ENCODE results near the gene AKTIP.
"Not testable (repeated sequence)": the region's sequence is repeated elsewhere in the genome, so short reads cannot be mapped to it uniquely, and the experiment has no call there.

Gene AKTIP

DNA sequence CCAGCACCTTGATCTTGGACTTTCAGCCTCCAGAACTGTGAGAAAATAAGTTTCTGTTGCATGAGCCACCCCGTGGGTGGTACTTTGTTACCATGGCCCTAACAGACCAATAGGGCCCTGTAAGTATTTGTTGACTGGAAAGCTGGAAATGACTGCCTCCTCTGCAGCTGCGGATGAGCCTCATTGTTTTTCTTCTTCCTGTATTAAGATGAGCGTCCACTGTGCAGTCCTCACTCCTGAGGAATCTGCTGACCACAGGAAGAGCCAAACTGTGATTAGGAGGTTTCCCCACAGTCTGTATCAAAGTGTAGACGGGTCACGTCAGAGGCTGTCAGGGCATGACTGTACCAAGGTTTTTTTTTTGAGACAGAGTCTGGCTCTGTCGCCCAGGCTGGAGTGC is 12.2 kb upstream of the AKTIP start:
- DNase-seq (ENCODE audit: low read depth), result no peak

DNA sequence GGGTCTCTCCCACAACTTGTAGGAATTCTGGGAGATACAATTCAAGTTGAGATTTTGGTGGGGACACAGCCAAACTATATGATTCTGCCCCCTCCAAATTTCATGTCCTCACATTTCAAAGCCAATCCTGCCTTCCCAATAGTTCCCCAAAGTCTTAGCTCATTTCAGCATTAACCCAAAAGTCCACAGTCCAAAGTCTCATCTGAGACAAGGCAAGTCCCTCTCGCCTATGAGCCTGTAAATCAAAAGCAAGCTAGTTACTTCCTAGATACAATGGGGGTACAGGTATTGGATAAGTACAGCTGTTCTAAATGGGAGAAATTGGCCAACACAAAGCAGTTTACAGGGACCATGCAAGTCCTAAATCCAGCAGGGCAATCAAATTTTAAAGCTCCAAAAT is 9.8 kb upstream of the AKTIP start:
- DNase-seq (ENCODE audit: low read depth), result not testable (repeated sequence)

DNA sequence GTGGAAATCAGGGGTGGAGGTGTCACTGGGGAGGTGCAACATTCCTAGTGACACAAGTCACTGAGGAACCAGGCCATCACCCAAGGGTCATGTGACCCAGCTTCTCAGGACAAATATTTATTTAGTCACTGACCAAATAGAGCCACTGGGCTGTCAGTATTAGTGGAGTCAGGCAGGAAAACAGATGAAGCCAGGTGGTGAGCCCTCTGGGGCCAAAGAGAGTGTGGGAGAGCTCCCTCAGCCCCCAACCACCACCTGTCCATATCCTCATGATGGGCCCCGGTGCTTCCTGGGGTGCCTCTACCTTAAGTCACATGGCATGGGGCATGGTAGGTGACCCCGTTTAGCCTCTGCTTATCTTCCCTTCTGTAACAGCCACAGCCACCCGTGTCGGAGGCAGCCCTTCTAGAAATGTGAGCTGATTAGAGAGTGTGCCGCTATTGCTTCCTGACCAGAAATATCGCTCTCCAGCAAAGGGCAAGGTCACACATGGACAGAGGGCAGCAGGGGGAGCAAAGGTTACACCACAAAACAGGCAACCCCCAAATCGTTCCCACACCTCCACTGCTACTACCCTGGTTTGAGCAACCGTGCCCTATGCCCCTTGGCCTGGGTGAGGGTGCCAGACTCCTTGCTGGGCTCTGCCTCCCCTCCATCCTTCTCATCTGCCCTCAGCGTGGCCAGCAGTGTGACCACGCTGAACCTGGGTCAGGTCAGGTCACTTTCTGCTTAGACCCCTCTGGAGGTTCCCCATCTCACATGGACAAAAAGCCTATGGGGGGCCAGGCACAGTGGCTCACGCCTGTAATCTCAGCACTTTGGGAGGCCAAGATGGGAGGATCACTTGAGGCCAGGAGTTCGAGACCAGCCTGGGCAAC is 8.6 kb upstream of the AKTIP start:
- DNase-seq (ENCODE audit: low read depth), result no peak

DNA sequence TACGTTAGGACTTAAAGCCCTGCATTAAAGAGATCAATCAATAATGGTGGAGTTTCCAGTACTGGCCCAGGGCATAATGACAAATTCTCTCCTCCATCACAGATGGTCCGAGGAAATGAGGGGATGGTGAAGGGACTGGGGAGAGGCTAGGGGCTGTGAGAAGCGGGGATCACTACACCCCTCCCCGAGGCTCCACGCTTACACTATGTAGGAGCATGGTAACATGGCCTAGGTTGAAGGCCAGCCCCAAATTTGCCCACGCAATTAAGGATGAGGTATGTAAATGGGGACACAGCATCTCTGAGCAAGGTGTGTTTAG is 8.0 kb upstream of the AKTIP start:
- no peak for DNase-seq (ENCODE audit: low read depth)

DNA sequence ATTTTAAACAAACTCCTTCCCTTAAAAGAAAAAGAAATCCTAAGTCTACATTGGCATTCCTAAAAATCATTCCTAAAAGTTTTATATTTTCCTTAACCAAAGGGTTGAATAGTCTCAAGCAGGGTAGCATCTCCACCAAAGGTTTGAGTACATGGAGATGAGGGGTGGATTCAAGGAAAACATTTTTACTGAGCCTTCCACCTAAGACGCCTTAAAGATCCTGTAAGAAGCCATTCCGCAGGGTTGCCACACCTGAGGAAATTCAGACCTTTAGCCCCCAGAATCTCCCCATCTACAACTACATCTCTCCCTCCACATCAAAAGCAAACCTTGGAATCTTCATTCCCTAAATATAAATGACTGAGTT is 7.7 kb upstream of the AKTIP start:
- DNase-seq (ENCODE audit: low read depth), result no peak

DNA sequence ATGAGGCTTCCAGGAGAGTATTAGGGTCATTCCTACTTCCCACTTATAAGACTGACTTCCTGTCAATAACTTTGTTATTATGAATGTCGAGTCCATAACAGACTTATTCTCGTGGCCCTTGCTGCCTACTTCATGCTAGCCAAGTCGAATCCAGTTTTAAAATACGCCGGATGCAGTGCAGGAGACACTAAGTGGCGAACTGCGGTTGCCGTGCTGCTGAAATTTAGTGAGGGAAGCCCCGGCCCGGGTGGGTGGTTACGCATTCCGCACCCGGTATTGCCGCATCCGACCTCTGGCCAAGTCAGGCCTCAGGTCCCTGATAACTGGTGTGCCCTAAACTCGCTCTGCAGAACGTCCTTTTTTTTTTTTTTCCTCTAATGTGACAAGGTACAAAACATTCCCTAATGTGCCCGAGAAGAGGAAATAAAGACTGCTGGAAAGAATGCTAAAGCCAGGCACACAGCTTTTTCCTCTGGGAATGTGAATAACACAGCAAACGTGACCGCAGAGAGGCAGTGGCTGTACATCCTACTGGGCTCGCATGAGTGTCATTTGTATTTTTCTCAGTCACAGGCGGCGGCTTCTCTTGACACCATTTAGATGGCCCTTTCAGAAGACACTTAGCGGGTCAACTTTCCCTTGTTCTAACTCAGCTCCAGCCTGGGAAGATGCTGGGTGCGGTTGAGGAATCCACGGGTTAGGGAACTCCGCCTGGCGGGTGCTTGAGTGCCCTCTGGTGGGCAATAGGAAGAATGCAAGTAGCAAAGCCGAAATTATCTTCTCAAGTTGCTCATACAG is 7.1 kb upstream of the AKTIP start:
- DNase-seq (ENCODE audit: low read depth), result peak; percentile 17

DNA sequence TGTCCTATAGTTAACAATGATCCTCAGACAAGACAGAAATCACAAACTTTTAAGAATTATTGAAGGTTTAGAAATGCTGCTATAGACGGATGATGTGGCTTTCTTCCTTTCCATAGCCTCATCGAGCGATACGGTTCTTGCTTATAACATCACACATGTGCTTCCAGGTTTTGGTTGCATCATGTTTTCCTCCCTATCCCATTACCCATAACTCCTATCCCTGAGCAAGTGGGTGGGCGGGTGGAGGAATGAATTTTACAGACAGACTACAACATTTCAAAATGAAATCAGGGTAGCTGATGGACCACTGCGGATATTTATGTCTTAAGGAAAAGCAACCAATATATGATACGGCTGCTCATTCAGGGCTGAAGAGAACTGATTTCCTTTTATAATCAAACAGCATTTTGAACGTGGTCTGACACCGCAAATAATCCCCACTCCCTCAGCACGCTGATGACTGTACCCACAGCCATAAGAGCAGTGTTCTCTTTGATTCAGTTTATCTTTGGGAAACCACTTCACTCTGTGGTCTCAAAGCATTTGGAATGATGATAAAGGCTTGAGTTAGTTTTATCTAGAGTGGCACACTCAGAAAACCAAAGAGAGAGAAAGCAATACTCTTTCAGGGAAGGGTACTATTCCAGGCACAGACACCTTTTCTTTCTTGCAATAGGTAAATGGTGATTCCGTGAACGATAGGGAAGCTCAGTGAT is 4.6 kb upstream of the AKTIP start:
- no peak for DNase-seq (ENCODE audit: low read depth)

DNA sequence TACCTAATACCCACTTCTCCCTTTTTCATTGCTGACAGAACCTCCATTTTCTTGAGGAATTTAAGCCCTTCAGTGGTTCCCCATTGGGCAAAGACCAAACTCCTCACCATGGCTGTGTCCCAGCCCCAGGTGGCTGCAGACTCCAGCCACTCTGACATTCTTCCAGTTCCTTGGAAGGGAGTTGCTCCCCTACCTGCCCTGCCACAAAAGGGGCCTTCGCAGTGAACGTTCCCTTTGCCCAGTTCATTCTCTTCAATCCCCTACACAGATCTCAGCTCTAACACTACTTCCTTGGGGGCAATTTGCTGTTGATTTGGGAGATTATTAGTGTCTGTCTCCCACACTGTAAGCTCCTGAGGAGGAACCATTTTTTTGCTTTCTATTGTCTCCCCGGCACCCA is 3.2 kb upstream of the AKTIP start:
- no peak for DNase-seq (ENCODE audit: low read depth)

DNA sequence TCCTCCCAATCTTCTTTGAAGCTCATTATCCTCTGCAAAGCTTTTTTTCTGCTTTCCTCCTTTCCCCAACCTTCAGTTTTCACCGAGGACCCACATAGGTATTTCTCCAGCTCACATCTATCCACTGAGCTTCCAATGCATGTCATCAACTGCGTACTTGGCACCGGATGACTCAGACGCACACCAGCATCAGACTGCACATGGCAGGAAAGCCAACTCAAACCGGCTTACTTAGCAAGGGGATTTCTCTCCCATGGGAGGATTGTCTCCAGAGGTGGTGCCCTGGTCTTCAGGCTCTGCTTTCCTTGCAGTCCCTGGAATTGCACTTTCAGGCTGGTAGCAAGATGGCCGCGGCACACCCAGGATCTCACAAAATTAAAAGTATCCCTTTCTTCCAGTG is 1.7 kb upstream of the AKTIP start:
- no peak for DNase-seq (ENCODE audit: low read depth)

DNA sequence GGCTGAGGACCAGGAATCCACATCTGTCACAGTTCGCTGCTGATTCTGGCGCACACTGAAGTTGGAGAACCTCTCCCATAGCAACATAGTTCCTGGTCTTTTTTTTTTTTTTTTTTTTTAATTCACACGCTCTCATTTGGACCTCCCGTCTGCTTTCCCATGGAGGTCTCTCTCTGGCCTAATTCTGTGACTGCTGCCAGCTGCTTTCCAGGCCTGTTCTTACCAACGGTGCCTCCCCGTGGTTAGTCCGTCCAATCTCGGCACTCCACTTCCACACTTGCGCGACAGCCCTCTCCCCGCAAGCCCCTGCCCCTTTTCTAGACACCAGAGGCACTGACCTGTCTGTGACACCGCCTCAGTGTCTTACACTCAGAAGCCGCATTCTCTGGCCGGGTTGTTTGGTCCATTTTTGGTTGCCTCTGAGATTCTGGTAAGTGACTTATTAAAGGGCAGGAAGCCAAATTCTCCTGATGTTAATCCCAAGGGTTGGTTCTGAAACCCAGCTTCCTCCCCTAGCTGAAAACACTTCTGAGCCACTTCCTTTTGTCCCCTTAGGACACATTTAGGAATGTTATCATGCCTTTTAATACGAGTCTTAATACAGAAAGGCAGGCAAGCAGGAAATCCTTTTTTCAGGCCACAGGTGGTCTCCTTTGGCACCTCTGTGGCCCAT is 1.1 kb upstream of the AKTIP start:
- peak; percentile 19 for DNase-seq (ENCODE audit: low read depth)

DNA sequence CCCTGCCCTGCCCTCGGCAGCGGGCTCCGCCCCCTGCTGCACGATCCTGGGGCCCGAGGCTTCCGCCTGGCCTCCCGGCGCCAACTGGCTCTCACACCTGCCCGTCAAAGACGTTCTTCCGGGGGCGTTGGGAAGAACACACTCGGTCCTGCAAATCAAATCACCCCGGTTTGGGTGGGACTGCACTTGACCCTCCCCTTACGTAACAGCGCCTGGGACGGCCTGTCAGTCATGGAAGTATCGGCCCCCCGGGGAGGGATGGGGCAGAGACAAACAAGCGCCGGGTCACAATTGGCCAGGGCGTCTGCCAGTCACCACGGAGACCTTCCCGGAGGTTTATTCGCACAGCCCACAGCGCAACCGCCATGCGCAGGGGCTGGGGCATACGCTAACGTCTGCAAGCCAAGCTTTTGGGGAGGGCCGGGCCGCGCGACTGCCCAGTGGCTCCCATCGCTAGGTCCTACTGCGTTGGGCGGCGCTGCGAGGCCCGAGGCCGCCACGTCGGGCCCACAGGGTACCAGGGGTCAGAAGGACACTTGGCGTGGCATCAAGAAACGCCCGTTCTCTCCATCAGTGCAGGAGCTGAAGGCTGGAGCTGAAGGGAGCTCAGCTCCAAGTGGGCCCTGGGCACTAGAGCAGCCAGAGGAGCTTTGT is 388 bp upstream of the AKTIP start:
- peak; percentile 99 for DNase-seq (ENCODE audit: low read depth)

DNA sequence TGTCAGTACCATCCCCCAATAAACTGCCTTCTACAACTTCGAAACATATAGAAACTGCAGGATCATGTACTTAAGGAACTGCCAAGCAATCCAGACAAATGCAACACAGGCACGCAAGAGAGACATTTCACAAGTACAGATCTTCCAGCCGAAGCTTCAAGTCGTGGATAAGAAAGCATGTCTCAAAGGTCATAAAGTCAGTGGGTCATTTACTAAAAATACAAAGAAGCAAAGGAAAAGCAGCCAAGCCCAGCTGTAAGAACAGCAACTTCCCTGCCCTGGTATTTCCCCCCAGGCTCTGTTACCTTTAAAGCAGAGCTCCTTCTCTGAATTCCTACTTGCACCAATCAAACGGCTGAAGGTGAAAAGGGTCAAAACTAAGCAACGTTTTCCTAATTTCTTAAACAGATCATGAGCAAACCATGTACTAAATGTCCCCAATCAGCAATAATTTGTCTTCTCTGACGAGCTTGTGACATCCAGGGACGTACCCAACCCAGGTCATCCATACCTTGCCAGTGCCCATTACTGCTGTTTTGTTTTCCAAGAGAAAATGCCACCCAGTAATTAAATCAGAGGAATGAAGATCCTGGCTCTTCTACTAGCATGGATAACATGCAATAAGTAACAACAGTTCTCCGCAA is 1.7 kb downstream of the AKTIP start:
- no peak for DNase-seq (ENCODE audit: low read depth)

DNA sequence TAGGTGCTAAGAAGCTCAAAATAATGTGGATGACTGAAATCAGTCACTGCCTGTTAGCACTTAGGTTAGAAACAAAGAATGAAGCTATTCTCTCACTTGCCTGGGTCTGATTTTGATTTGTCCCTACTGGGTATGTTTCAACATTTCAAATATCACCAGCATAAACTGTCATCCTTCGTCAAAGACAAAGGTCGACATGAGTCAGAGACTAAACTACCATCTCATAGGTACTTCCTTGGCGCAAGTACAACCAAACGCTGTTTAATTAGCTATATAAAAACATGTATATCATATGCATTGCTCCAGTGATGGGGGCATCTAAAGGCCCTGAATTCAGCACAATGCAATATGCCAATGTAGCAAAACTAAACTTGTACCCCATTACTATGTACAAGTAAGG is 4.0 kb downstream of the AKTIP start:
- DNase-seq (ENCODE audit: low read depth), result no peak

DNA sequence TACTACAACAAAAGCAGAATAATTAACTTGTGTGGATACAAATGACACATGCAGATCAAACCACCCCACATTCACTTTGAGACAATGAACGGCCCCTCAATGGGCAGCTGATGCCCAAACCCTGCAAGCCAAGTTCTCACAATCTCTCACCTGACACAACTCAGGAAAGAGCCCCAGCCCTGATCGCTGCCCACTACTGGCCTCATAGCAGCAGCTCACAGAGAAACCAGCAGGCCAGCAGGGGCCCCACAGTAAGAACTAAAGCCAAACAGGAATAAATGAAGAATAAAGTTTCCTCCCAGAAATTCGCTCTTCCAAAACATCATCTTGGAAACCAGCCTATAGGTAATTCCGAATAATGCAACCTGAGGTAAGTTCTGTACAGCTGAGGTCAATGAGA is 7.7 kb downstream of the AKTIP start:
- no peak for DNase-seq (ENCODE audit: low read depth)

DNA sequence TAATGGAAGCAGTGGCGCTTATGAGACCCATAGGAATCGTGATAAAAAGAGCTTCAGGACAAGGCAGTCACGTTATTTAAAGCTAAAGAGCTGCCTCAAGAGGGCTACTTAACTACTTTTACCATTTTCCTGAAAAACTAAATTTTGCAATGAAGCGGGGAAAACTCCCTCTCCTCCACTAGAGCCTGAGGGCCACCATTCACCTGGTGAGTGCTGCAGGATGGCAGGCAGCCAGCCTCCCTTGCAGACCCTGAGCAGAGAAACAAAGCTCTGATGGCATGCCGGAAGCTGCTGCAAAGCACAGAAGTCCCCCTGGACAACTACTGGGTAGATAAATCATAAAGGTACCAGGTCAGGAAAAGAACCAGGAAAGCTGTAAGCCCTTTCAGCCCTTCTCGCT is 8.4 kb downstream of the AKTIP start:
- no peak for DNase-seq (ENCODE audit: low read depth)

DNA sequence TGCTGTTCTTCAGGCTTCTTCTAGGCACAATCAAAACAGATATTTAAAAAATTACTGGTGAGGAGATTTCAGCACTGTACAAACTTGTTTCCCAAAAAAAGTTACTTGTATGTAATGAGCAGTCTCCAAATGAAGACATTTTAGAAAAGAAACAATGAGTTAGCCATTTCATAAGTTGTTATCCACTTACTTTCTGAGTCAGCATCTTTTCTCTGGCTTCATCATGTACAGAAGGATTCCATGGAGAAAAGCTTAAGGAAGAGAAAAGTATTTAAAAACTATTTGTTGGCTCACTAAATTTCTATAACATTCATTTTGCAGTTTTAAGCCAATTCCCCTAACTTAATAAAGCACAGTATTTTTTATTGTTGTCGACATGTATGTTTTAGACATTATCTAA is 10.5 kb downstream of the AKTIP start:
- no peak for DNase-seq (ENCODE audit: low read depth)

DNA sequence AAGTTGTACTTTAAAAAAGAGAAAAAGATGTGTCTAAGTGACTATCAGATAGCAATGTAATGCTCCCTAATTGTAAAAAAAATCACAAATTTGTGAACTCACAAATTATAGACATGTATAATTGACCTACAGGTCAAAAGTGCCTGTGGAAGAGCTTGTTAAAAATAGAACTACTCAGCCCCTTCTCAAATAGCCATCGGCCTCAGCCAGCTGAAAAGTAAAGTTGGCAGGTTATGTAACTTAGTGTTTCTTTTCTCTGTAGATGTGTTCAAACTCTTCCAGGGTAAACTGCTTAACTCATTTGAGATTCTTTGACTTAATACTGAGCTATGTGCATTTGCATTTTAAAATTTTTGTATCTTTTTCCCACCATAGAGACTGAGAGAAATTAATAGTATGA is 13.3 kb downstream of the AKTIP start:
- no peak for DNase-seq (ENCODE audit: low read depth)

DNA sequence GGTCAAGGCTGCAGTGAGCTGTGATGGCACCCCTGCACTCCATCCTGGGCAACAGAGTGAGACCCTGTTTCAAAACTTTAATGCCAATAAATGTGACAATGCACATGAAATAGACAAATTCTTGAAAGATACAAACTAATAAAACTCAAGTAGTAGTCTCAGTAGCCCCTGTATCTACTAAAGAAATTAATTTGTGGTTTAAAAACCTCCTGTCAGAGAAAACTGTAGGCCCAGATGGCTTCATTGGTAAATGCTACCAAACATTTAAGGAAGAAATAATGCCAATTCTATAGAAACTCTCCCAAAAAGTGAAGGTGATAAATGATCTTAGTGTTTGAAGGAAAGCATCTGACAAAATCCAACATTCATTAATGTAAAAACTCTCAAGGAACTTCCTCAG is 16.8 kb downstream of the AKTIP start:
- no peak for DNase-seq (ENCODE audit: low read depth)

DNA sequence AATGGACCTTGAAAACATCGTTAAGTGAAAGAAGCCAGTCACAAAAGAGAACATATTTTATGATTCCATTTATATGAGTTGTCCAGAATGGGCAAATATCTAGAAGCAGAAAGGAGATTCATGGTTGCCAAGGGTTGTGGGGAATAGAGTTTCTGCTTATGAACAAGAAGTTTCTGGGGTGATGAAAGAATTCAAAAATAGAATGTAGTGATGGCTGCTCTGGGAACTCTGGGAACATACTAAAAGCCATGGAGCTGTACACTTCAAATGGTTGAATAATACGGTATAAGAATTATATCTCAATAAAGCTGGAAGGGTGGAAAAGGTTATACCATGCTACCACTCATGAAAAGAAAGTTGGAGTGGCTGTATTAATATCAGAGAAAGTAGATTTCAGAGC is 18.5 kb downstream of the AKTIP start:
- no peak for DNase-seq (ENCODE audit: low read depth)

DNA sequence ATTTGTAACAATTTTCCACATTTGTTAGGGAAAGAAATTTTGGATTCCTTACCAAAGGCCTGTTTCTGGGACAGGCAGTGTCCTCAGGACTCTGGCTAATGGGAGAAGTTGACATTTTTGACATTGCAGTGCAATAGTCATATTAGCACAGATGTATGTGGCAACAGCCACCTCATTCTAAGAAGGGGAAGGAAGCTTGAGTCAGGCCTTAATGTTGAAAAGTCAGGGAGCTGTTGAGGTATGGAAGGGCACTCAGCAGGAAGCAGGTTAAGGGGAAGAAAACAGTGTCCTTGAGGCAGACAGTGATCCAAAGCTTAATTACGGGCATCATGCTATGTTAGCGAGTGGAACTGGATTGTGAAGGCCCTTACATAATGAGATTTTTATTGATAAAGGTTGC is 20.9 kb downstream of the AKTIP start:
- no peak for DNase-seq (ENCODE audit: low read depth)

DNA sequence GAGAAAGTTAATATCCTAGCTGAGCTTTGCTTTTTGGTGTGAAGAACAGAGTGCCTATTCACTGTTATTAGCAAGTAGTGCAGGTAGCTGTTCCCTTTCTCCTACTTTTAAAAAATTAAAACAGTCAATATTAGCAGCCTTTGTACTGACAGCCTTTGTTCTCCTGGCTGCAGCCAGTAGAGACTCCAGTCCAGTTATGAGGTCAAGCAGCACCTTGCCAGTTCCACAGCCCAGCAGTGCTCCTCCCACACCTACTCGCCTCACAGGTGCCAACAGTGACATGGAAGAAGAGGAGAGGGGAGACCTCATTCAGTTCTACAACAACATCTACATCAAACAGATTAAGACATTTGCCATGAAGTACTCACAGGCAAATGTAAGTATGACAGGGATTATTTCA is 22.6 kb downstream of the AKTIP start:
- no peak for DNase-seq (ENCODE audit: low read depth)

DNA sequence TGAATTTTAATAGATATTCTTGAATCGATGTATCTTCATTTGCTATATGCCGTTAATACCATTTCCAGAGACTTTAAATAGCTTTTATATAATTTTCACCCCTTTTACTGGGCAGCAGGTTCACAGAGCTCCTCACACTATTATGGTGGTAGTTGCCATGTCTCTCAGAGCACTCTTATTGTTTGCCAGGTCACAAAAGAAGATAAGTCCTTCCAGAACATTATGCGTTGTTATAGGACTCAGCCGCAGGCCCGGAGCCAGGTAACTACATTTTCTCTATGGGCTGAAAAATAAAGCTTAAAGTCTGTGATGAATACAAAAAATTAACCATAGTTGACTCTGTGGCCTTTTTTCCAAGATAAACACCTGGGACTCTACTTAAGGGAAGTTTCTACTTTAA is 24.0 kb downstream of the AKTIP start:
- DNase-seq (ENCODE audit: low read depth), result no peak
